Measurements from ENCODE around the gene ARMC2. TPM values are rescaled to one million over a fixed set of nuclear protein-coding genes. Genes with fewer than 3 reads are reported as not detected.

ARMC2 gene
- polyA plus RNA-seq, 3 donors = 1.7 to 7.4 (median 3.5) TPM

DNA sequence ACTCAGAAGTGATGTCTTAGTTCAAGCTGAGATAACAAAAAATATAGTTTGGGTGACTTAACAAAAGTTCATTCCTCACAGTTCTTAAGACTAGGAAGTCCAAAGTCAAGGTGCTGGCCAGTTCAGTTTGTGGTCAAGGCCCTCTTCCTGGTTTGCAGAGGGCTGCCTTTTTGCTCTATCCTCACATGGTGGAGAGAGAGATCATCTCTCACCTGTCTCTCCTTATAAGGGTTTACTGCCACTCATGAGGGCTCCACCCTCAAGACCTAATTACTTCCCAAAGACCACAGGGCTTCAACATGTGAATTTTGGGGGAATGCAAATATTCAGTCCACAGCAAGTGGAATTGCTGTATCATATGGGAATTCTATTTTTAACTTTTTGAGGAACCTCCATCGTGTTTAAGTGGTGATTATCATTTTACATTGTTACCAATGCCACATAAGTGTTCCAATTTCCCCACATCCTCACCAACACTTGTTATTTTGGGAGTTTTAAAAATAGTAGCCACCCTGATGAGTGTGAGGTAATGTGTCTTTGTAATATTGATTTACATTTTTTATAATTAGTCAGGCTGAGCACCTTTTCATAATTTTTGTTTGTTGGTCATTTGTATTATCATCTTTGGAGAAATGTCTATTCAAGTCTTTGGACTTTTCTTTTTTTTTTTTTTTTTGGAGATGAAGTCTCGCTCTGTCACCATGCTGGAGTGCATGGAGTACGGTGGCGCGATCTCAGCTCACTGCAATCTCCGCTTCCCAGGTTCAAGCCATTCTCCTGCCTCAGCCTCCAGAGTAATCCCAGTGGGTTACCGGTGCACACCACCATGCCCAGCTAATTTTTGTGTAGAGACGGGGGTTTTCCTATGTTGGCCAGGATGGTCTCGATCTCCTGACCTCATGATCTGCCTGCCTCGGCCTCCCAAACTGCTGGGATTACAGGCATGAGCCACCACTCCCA lies 134.2 kb downstream of the ARMC2 start:
- Histone ChIP-seq H4K20me1 (ENCODE audit: insufficient read depth, low read length) (no peaks in the 10 kb centered on the region), H3K4me3 (replicated peaks in 1 of 3; ENCODE audit: low read depth in 2 of 3, low read length in 3 of 3) (no peak overlapping the region), H2AFZ (ENCODE audit: insufficient read depth, low read depth, low read length, poor library complexity, severe bottlenecking) (no peak overlapping the region), H3K27me3 (ENCODE audit: control insufficient read depth in 2 of 2, insufficient read depth in 2 of 2, low read length in 2 of 2) (no peaks in the 10 kb centered on the region), H3K9ac (ENCODE audit: insufficient read depth, low read length, poor library complexity, severe bottlenecking) (no peak overlapping the region), H3K79me2 (ENCODE audit: insufficient read depth, low read length) (no peaks in the 10 kb centered on the region), H3K4me2 (replicated peaks; ENCODE audit: extremely low read depth, low read length, poor library complexity, severe bottlenecking) (no peak overlapping the region), H3K9me3 (replicated peaks in 1 of 2; ENCODE audit: control insufficient read depth in 1 of 2, insufficient read depth in 1 of 2, low read length in 2 of 2) (peaks cover 0 to 8% of the 10 kb centered on the region in 2 donors), H3K36me3 (replicated peaks in 1 of 2; ENCODE audit: control insufficient read depth in 1 of 2, insufficient read depth in 2 of 2, low read length in 2 of 2) (peaks cover 3 to 14% of the 10 kb centered on the region in 2 donors), H3K4me1 (ENCODE audit: control insufficient read depth in 1 of 2, insufficient read depth in 2 of 2, low read length in 2 of 2) (peaks cover 12 to 19% of the 10 kb centered on the region in 2 donors), H3K27ac (ENCODE audit: low read depth in 1 of 2, low read length in 2 of 2) (no peak overlapping the region)
- peaks cover 7 to 21% of the 10 kb centered on the region in 2 donors for H3K36me3 Mint-ChIP-seq
- DNase-seq = no peak
- H3K27me3 Mint-ChIP-seq (ENCODE audit: low read depth in 3 of 3) = peaks cover 0 to 3% (median 1%) of the 10 kb centered on the region in 3 donors
- TF ChIP-seq, protein P1, sequence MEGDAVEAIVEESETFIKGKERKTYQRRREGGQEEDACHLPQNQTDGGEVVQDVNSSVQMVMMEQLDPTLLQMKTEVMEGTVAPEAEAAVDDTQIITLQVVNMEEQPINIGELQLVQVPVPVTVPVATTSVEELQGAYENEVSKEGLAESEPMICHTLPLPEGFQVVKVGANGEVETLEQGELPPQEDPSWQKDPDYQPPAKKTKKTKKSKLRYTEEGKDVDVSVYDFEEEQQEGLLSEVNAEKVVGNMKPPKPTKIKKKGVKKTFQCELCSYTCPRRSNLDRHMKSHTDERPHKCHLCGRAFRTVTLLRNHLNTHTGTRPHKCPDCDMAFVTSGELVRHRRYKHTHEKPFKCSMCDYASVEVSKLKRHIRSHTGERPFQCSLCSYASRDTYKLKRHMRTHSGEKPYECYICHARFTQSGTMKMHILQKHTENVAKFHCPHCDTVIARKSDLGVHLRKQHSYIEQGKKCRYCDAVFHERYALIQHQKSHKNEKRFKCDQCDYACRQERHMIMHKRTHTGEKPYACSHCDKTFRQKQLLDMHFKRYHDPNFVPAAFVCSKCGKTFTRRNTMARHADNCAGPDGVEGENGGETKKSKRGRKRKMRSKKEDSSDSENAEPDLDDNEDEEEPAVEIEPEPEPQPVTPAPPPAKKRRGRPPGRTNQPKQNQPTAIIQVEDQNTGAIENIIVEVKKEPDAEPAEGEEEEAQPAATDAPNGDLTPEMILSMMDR (IDR thresholded peaks at IDR 0.05) = no peak
- intact Hi-C loops (cut with micrococcal nuclease) = no loop called here
- H3K9me3 Mint-ChIP-seq = peaks cover 0 to 15% (median 3%) of the 10 kb centered on the region in 7 donors
- H3K4me3 Mint-ChIP-seq = no peak overlapping the region
- H3K27ac Mint-ChIP-seq = peak overlapping the region in 4 of 7 donors; percentile 1 to 70 (median 16)
- WGBS (ENCODE audit: insufficient coverage) = 86% methylated on average over 6 of the region's 10 CpGs
- H3K4me1 Mint-ChIP-seq = peaks cover 21% of the 10 kb centered on the region

GRCh38 chr6:108983151-108983550 lies 134.9 kb downstream of the ARMC2 start:
- Mint-ChIP-seq H3K36me3 (peaks cover 11 to 28% of the 10 kb centered on the region in 2 donors), H3K27ac (peak overlapping the region in 1 of 7 donors; percentile 31)

More at GRCh38 chr6:108983151-108983550, 134.9 kb downstream of the ARMC2 start:
- no peak overlapping the region for H3K27ac ChIP-seq (ENCODE audit: low read depth in 1 of 2, low read length in 2 of 2)
- no peak overlapping the region for H3K9ac ChIP-seq (ENCODE audit: insufficient read depth, low read length, poor library complexity, severe bottlenecking)
- intact Hi-C loops (cut with micrococcal nuclease) = no loop called here
- WGBS (ENCODE audit: insufficient coverage) = no CpG with 5 or more reads among the region's 1 CpG
- H2AFZ ChIP-seq (ENCODE audit: insufficient read depth, low read depth, low read length, poor library complexity, severe bottlenecking) = no peak overlapping the region
- peak in 2 of 3 donors; percentile 33 to 34 for DNase-seq
- H3K27me3 Mint-ChIP-seq (ENCODE audit: low read depth in 3 of 3) = peaks cover 0 to 1% (median under 1%) of the 10 kb centered on the region in 3 donors
- peaks cover 12 to 19% of the 10 kb centered on the region in 2 donors for H3K4me1 ChIP-seq (ENCODE audit: control insufficient read depth in 1 of 2, insufficient read depth in 2 of 2, low read length in 2 of 2)
- no peaks in the 10 kb centered on the region for H3K79me2 ChIP-seq (ENCODE audit: insufficient read depth, low read length)
- peaks cover 0 to 15% (median 2%) of the 10 kb centered on the region in 7 donors for H3K9me3 Mint-ChIP-seq
- no peak overlapping the region for H3K4me3 Mint-ChIP-seq
- TF ChIP-seq, protein P1 (IDR thresholded peaks at IDR 0.05) = no peak
- peaks cover 21% of the 10 kb centered on the region for H3K4me1 Mint-ChIP-seq
- no peak overlapping the region for H3K4me2 ChIP-seq (replicated peaks; ENCODE audit: extremely low read depth, low read length, poor library complexity, severe bottlenecking)
- H3K4me3 ChIP-seq (replicated peaks in 1 of 3; ENCODE audit: low read depth in 2 of 3, low read length in 3 of 3) = no peak overlapping the region
- peaks cover 0 to 8% of the 10 kb centered on the region in 2 donors for H3K9me3 ChIP-seq (replicated peaks in 1 of 2; ENCODE audit: control insufficient read depth in 1 of 2, insufficient read depth in 1 of 2, low read length in 2 of 2)
- no peaks in the 10 kb centered on the region for H3K27me3 ChIP-seq (ENCODE audit: control insufficient read depth in 2 of 2, insufficient read depth in 2 of 2, low read length in 2 of 2)
- H4K20me1 ChIP-seq (ENCODE audit: insufficient read depth, low read length) = no peaks in the 10 kb centered on the region
- peaks cover 4 to 21% of the 10 kb centered on the region in 2 donors for H3K36me3 ChIP-seq (replicated peaks in 1 of 2; ENCODE audit: control insufficient read depth in 1 of 2, insufficient read depth in 2 of 2, low read length in 2 of 2)

All from CD14-positive monocyte (primary cell).